ENCODE data around the gene ZDHHC3. TPM values are rescaled to one million over a fixed set of nuclear protein-coding genes. Genes with fewer than 3 reads are reported as not detected.

The ZDHHC3 gene
- total RNA-seq, 4 donors from 2014 or later: 98.4 to 139 (median 117) TPM

- Histone ChIP-seq H3K36me3 (peaks cover 0 to 82% (median 7%) of the 10 kb centered on the region in 3 donors), H3K4me1 (peaks cover 0 to 16% (median 13%) of the 10 kb centered on the region in 4 donors), H3K27me3 (no peaks in the 10 kb centered on the region), H3K4me3 (no peak overlapping the region), H3K9me3 (no peaks in the 10 kb centered on the region), H3K27ac (no peak overlapping the region)
- no peak for DNase-seq (ENCODE audit: low spot score in 2 of 2)
- WGBS, 2 donors: 84 to 86% methylated on average over 2 of the region's 2 CpGs
- no peak for TF ChIP-seq EP300 (IDR thresholded peaks at IDR 0.05)
- TF ChIP-seq CTCF (IDR thresholded peaks at IDR 0.05): no peak
- no peak for TF ChIP-seq POLR2A (IDR thresholded peaks at IDR 0.05)
Measured at GRCh38 chr3:44999782-45000181, 23.8 kb upstream of the ZDHHC3 start.

GRCh38 chr3:44996556-44996969 lies 20.6 kb upstream of the ZDHHC3 start:
- Histone ChIP-seq H3K27me3 (no peaks in the 10 kb centered on the region), H3K4me1 (peaks cover 0 to 37% (median 21%) of the 10 kb centered on the region in 4 donors), H3K4me3 (no peak overlapping the region), H3K36me3 (peaks cover 0 to 60% (median 7%) of the 10 kb centered on the region in 3 donors), H3K9me3 (no peaks in the 10 kb centered on the region), H3K27ac (peak overlapping the region in 2 of 4 donors; percentile 75 to 80)
- WGBS, 2 donors: 69 to 80% methylated on average over 3 of the region's 3 CpGs
- TF ChIP-seq EP300 (IDR thresholded peaks at IDR 0.05) (no peak), POLR2A (IDR thresholded peaks at IDR 0.05) (no peak), CTCF (IDR thresholded peaks at IDR 0.05) (no peak)
- DNase-seq (ENCODE audit: low spot score in 2 of 2): no peak

GRCh38 chr3:44995142-44995770 lies 19.3 kb upstream of the ZDHHC3 start:
- peak; percentile 57 to 88 for DNase-seq (ENCODE audit: low spot score in 2 of 2)
- TF ChIP-seq EP300 (IDR thresholded peaks at IDR 0.05) (peak in 1 of 2 donors; percentile 68), CTCF (IDR thresholded peaks at IDR 0.05) (no peak)
- H3K36me3 ChIP-seq: peaks cover 0 to 58% (median 0%) of the 10 kb centered on the region in 3 donors
- peak overlapping the region in 2 of 4 donors; percentile 75 to 80 for H3K27ac ChIP-seq
- peaks cover 0 to 37% (median 21%) of the 10 kb centered on the region in 4 donors for H3K4me1 ChIP-seq
- H3K9me3 ChIP-seq: no peaks in the 10 kb centered on the region
- H3K27me3 ChIP-seq: no peaks in the 10 kb centered on the region
- no peak overlapping the region for H3K4me3 ChIP-seq
- 62 to 67% methylated on average over 8 of the region's 8 CpGs for WGBS, 2 donors

- no peaks in the 10 kb centered on the region for H3K9me3 ChIP-seq
- H3K36me3 ChIP-seq: peaks cover 0 to 52% (median 0%) of the 10 kb centered on the region in 3 donors
- H3K27me3 ChIP-seq: no peaks in the 10 kb centered on the region
- no peak for DNase-seq (ENCODE audit: low spot score in 2 of 2)
- no peak overlapping the region for H3K4me3 ChIP-seq
- TF ChIP-seq EP300 (IDR thresholded peaks at IDR 0.05): no peak
- no peak for TF ChIP-seq CTCF (IDR thresholded peaks at IDR 0.05)
- no peak for TF ChIP-seq POLR2A (IDR thresholded peaks at IDR 0.05)
- H3K4me1 ChIP-seq: peaks cover 0 to 39% (median 21%) of the 10 kb centered on the region in 4 donors
- peak overlapping the region in 3 of 4 donors; percentile 14 to 75 (median 60) for H3K27ac ChIP-seq
Measured at GRCh38 chr3:44993471-44994205, 17.7 kb upstream of the ZDHHC3 start.

Measured in tibial nerve (tissue), 4 donors.